ENCODE data around the gene TNNT2.

The TNNT2 gene

DNA sequence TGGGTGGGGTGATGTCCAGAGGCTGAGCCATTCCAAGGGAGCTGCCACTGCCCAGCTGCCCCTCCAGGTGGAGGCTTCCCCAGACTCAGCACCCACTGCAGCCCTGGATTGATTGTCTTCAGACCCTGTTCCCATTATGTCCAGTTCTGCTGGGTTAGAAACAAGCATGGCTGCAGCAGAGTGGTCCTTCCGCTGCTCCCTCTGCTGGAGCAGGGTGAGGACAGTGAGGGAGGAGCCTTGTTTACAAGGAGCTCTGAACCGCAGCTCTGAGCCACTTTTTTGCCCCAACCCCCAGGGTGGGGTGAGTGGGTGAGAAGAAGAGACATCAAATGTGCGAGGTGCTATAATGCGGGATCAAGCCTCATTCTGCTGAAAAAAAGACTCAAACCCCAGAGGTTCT lies 2.3 kb downstream of the TNNT2 start:
- DNase-seq = no peak

DNA sequence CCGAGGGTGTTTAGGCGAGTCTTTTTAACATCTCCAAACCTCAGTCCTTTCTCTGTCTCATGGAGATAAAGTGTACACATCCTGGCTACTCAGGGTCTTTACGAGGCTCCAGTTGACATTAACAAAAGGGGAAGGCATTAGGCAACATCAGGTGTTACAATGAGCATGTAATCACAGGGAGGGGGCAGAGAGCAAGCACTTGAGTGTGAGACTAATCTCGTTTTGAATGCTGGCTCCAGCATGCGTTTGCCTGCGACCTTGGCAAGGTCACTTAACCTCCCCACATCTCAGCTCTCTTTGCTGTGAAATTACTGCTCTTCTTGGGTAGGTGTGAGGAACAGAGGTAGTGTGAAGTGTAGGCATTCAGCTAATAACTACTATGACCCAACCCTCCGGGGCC lies 3.1 kb downstream of the TNNT2 start:
- DNase-seq = no peak

DNA sequence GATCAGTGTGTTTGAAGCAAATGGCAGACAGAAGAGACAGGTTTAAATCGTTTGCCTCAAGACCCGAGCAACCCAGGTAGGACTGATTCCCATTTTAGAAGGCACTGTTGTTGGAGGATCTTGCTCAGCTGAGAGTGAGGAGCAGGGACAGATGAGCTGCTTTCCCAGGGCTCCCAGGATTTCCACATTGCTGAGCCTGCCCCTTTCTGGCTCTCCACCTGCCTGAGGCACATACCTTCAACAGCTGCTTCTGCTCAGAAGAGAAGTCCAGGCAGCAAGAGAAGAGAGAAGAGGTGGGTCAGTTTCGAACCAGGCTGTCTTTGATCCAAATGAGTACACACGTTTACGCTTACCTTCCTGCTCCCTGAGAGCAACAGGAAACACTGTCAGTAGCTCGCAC lies 5.7 kb downstream of the TNNT2 start:
- DNase-seq = no peak

DNA sequence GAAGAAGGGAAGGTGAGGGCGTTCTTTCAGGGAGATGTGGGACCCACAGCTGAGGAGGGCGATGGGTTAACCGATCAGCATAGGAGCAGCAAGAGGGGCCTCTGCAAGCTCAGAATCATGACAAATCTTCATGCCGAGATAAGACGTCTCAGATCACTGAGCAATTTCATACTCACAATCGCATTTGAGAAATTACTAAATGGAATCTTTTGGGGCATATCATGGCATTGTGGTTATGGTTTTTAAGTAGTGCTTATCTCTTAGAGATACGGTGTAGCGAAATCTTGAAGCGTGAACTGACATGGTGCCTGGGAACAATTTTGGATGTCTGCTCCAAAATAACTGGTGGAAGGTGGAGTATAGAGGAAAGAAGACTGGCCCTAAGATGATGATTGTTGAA lies 6.2 kb downstream of the TNNT2 start:
- DNase-seq = no peak

DNA sequence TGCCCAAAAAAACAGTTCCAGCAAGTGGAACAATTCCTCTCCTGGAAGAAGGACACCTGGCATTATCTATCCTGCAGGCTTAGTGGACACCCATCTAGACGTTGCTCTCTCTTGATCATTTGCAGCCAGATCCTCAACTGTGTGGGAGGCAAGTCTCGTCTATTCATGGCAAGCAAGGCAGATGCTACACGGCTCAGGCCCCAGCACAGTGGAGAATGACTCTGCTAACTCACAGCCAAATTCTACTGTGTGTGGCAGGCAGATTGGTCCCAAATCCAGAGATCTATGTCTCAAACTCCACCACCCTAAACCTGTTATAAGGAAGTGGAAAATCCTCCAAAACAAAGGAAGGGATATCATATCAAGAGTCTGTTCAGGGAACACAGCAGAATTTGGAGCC lies 7.0 kb downstream of the TNNT2 start:
- DNase-seq = no peak

DNA sequence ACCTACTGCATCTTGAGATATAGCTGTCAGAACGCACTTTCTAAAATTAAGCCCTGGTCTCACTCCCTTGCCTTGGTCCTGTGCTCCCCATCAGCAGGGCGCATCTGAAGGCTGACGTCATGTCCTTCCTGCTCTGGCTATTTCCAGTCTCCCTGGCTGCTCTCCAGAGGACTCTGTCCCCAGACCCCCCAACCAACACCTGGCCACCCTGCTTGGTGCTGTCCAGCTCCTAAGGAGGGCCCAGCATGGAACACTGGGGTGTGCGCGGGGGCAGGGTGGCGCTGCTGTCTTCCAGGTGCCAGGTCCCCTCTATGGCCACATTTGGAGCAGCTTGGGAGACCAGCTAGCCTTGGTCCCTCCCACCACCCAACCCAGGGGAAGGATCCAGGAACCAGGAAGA lies 8.3 kb downstream of the TNNT2 start:
- DNase-seq = no peak

DNA sequence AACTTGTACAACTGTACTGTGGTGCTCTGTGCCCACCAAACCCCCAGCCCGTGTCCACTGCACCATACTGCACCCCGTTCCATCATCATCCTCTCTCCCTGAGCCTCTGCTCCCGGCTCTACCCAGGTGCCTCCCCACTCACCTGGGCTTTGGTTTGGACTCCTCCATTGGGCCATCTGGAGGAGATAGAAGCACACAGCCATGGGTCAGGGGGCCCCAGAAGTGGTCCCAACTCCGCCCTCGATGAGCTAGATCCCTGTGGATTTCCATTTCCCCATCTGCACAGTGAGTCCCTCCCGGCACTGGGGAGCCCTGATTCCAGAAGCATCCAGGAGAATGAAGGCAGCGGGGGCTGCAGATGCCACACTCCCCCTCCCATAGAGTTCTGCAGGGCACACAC lies 10.8 kb downstream of the TNNT2 start:
- DNase-seq = no peak

DNA sequence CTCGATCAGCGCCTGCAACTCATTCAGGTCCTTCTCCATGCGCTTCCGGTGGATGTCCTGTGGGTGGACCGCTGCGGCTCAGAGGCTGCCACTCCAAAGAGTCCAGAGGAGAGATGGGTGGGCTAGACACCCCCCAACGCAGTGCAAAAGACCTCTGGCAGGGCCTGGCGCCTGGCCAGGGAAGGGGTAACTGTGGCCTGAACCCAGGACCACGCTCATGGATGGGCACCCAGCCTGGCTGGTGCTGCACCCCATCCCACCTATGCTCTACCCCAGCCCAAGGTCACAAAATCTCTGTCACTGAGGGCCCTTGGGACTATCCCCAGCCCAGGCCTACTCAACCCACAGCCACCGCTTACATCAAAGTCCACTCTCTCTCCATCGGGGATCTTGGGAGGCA lies 12.2 kb downstream of the TNNT2 start:
- DNase-seq = no peak

DNA sequence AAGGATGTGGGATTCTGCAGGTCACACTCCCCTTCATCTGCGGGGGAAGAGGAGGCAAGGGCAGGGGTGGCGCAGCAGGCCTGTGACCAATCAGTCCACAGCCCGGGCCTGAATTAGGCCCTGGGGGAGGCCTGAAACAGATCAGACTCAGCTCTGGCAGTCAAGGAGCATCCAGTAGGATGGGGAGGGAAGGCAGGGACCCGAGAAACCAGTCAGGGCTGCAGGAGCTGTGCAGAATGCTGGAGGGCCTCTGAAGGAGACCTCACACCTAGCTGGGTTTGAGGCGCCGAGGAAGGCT lies 12.7 kb downstream of the TNNT2 start:
- no peak for DNase-seq

DNA sequence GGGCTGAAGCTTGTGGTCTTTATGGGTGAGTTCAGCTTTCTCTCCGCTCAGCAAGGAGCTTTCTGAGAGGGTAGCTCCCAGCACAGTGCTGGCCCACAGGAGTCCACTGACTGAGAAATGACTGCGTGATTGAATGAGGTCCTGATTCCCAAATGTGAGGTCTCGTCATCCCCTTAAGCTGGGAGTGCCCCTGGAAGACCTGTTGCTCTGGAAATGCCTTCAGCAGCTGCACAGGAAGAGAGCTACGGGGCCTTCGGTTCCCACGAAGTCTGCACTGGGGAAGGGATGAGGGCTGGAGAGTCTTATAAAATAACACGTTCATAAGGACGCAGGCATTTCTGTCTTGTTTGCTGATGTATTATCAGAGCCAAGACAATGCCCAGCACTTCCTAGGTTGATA lies 14.0 kb downstream of the TNNT2 start:
- no peak for DNase-seq

DNA sequence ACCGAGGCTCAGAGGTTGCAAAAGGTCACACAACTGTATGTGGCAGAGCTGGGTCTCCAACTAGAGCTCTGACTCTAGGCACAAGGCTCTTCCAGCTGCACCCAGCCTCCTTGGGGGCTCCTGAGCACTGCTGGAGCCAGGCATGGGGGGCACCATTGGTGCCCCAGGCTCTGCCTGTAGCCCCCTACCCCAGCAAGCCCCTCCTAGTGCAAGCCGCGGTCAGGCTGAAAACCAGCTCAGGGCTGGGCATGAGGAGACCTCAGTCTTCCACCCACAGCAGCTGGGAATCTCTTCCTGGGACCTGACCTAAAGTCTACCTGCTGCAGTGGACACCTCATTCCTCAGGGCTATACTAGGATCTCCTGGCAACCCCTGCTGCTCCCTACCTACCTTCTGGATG lies 14.6 kb downstream of the TNNT2 start:
- no peak for DNase-seq

DNA sequence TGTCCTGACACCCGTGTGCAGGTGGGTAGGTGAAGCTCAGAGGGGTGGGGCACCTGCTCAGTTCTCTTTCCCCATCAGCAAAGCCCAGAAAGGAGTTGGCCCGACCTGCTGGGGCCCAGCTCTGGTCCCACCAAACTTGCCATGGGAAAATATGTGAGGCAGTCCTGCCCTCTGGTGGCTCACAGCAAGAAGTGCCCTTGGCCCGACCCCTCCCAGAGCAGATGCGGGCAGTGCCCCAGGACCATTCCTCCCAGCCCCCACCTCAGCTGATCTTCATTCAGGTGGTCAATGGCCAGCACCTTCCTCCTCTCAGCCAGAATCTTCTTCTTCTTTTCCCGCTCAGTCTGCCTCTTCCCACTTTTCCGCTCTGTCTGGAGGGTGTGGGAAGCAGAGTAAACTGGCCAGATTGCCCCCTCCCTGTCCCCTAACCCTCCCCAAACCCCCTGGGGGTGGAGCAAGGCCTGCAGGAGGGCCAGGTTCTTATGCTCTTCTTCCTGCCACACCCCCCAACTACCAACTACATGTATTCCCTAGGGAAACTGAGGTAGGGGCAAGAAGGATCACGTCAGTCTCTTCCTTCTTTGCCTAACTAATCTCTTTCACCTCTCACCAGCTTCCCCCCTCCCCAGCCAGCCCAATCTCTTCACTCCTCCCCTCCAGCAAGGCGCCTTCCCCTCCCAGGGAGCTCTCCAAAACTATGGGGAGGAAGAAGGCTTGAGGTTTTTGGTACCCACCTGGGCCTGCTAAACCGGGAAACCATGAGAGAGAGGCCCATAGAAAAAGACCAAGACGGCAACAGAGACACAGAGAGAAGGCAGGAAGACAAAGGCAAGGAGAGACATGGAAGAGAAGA lies 15.6 kb downstream of the TNNT2 start:
- no peak for DNase-seq

DNA sequence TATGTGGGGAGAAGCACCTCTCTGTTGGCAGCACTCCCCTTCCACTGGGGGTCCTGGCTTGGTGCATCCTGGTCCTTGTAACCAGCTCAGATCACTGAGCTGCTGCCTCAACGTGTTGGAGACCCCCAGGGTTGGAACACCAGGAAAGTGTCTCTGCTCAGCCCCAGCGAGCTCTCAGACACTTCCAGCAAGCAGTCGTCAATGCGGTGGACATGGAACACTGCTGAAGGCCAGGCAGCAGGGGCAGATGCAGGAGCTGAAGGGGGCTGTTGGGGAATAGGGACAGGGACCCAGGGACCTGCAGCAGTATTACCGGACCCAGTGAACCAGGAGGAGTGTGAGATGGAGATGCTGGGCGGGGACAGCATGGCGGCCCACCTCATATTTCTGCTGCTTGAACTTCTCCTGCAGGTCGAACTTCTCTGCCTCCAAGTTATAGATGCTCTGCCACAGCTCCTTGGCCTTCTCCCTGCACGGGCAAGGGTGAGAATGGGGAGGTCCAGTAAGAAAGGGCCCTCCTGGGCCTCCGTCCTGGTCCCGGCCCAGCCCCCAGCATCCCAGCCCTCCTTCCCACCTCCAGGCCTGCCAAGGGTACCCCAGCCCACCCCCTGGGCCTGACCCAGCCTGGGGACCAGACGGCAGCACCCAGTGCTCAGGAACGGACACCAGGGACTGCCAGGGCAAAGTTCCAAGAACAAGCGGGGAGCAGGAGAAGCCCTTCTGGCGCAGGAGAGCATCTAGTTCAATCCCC lies 16.4 kb downstream of the TNNT2 start:
- DNase-seq = no peak

DNA sequence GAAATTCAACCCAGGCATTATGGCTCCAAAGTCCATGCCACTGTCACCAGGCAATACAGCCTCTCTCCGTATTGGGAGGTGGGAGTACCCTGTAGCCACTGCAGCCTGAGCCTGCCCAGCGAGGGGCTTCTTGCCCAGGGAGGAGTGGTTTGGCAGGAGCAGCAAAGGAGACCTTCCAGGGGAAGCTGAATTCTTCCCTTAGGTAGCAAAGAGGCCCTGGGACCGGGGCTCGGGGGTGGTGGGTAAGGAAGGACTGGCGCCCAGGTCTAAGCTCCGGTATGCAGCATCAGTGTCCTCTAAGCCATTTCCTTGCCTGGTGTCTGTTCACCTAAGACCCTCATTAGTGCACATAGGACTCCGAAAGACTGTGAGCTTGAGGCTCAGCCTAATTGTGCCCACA lies 17.0 kb downstream of the TNNT2 start:
- DNase-seq = no peak

DNA sequence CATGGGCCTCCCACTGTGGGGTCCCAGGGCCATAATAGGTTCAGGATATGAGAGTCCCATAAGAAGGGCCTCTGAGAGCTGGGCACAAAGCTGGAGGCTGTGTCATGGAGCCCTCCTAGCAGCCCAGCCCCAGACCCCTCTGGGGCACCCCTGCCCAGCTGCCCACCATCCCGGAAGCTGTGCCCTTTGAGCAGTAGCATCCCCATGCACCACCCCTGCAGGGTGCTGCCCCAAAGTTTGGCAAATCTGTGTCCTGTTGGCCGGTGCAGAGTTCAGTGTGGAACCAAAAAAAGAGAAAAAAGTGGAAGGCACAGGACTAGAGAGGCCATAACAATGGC lies 17.6 kb downstream of the TNNT2 start:
- DNase-seq = no peak

DNA sequence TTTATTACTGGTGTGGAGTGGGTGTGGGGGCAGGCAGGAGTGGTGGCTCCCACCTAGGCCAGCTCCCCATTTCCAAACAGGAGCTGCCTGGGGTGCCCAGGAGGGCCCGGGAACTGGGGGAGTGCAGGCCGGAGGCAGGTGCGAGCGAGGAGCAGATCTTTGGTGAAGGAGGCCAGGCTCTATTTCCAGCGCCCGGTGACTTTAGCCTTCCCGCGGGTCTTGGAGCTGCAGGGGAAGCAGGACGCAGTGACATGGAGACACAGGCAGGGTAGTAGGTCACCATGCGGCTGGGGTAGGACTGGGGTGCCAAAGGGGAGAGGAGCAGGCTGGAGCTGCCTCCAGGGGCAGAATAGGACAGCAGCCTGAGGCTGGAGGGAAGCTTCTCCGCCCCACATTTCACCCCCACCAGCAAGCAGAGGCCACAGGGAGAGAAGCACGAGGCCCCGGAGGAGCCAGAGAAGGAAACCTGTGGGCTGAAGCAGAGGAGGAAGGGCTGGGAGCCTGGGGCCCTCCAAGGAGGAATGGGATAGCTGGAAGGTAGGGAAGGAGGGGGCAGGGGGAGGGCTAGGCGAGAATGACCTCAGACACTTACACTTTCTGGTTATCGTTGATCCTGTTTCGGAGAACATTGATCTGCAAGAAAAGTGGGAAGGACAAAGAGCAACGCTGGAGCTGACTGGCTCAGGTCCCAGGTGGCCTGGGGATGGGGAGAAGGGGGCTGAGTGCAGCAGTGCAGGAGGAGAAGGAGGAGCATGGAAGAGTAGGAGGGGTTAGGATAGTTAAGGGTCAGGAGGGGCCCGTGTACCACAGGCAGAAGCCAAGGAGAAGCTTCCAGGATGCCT lies 18.2 kb downstream of the TNNT2 start:
- DNase-seq = no peak

DNA sequence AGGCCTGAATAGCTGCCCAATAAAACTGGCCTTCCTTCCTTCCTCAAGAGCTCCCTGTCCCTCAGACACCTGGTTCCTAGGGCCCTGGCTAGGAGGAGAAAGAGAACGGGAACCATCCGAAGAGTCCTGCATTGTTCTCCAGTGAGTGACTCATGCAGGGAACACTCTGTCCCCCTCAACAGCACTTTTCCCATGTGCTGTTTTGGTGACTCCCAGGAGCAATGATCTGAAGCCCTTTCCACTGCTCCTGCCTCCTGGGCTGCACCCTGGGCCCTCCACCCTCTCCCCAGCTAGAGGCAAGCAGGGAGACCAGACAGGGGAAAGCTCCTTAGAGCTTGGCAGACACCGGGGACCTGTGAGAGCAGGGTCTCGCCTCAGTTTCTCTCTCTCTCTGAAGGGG lies 18.9 kb downstream of the TNNT2 start:
- no peak for DNase-seq

DNA sequence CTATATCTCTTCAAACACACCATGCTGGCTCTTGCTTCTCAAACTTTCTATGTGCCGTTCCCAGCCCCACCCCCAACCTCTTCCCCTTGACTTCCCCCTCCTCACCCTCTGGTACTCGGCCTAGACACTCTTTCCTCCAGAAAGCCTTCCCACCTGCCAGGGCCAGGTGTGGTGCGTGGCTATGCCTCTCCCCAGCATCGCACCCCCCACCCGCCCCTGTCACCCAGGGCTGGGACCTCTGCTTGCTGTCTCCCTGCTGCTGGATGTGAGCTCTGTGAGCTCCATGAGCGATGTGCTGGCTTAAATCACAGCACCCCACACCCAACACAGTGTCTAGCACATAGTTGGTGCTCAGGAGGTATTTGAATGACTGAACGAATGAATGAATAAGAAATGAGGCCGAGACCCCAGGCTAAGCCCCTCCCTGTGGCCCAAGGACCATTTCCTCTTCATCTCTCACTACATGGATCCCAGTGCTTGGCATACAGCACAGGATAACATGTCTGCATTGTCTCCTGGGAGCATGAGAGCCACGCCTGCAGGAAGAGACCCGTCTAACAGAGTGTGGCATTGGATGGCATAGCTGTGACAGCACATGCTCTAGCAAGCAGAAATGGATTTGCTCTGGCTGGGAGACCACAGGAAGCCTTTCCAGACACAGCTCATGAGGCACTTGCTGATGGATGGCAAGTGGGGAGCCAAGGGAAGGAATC lies 19.7 kb downstream of the TNNT2 start:
- DNase-seq = no peak

DNA sequence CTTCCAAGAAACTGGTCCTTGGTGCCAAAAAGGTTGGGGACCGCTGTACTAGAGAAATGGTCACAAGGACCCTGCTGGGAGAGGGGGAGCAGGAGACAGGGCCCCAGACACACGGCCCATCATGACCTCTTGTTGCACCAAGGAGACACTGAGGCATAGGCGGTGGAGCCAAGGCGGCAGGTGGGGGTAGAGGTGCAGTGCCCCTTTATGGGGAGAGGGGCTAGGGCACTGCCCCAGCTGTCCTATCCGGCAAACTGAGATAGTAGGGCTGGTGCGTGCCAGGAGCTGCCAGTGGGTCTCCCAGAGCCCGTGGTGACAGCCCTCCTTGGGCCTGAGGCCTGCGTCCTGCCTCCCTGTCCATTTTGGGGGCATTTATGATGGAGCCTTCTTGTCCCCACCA lies 20.3 kb downstream of the TNNT2 start:
- no peak for DNase-seq

DNA sequence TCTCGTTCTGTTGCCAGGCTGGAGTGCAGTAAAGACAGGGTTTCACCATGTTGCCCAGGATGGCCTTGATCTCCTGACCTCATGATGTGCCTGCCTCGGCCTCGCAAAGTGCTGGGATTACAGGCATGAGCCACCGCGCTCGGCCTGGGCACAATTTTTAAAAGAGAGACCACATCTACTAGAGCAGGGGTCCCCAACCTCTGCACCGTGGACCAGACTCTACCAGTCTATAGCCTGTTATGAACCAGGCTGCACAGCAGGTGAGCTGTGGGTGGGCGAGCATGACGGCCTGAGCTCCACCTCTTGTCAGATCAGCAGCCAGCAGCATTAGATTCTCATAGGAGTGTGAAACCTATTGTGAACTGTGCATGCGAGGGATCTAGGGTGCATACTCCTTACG lies 20.8 kb downstream of the TNNT2 start:
- DNase-seq = no peak

DNA sequence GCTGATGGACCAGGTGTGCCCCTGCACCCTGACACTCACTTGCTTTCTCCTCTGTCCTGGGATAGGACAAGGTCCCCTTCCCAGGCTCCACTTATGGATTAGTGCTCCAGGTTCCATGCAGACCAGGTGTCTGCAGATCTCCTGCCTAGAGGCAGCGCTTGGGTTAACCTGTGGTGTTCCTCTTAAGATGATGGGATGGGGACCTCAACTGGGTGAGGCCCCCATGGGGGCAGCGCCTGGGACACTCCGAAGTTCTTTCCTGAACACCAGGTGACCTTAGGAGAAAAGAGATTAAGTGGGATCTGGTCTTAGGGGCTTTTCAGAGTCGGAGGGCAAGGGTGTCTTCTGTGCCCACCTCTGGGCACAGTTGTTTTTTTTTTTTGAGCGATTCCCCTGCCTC lies 21.2 kb downstream of the TNNT2 start:
- no peak for DNase-seq

DNA sequence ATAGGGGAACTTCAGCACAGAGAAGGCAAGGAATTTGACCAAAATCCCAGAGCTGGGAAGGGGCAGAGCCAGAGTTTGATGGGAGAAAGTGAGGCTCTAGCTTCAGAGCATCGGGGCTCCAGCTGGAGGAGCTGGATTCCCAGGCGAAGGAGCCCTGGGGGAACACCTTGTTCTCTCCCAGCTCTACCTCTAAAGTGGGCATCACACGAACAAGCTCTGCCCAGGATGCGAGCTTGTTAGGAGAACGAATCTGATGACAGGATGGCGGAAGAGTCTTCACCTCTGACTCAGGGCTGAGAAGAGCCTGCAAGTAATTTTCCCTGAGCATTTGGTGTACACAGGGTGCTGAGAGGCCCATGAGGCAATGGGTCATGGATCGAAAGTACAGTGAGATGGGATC lies 22.0 kb downstream of the TNNT2 start:
- no peak for DNase-seq

DNA sequence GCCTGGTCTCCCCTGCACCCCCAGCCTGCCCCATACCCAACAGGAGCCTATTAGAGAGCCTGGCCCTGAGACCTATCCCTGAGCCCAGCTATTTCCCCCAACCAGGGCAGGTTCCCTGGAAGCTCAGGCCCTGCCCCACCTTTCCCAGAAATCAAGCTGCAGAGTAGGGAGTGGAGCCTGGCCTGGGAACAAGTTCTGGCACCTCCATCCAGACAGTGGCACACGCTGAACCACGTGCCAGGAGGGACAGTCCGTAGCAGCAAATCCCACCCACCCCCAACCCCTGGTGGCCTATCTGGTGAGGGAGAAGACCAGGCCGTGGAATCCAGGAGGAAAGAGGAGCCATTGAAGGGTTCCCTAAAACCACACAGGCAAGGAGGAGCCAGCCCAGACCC lies 22.6 kb downstream of the TNNT2 start:
- no peak for DNase-seq

Measured in activated naive CD4-positive, alpha-beta T cell (primary cell).